ENCODE data around the gene FBXL2.

The FBXL2 gene

GRCh38 chr3:33430571-33430970 is 153.3 kb downstream of the FBXL2 start:
- DNase-seq = no peak

DNA sequence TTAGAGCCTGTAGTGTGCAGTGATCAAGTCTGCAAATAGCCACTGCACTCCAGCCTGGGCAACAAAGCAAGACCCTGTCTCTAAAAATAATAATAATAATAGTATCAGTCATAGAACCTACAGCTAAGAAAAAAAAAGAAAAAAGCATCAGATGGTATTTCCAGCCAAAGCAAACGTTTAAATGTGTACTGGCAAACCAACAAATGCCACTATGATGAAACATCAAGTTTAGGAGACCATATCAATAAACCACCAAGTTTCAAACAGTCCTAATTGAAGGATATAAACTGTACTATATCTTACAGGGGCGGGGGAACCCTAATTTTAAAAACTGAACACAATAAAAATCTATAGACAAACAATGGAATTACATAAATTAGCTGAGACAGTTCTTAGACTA is 156.6 kb downstream of the FBXL2 start:
- DNase-seq = no peak
